ENCODE data around the gene UGT2A3.
"Not testable (repeated sequence)": the region's sequence is repeated elsewhere in the genome, so short reads cannot be mapped to it uniquely, and the experiment has no call there.

The UGT2A3 gene

DNA sequence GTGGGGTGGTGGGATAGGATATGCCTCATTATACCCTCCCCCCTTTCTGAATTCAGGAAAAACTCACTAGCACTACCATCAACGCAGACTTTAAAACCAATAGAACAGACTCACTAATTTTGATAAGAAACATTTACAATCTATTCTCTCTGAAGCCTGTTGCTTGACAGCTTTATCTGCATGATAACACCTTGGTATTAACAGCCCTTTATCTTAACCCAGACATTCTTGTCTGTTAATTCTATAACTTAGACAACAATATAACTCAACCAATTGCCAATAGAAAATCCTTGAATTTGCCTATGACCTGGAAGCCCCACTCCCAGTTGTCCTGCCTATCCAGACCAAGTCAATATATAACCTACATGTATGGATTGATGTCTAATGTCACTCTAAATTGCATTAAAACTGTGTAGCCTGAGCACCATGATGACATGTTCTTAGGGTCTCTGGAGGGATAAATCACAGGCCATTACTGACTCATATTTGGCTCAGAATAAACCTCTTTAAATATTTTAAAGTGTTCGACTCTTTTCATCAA, 1.5 kb upstream of the UGT2A3 start:
- no peak overlapping the region for H3K27ac ChIP-seq (ENCODE audit: low read length)

DNA sequence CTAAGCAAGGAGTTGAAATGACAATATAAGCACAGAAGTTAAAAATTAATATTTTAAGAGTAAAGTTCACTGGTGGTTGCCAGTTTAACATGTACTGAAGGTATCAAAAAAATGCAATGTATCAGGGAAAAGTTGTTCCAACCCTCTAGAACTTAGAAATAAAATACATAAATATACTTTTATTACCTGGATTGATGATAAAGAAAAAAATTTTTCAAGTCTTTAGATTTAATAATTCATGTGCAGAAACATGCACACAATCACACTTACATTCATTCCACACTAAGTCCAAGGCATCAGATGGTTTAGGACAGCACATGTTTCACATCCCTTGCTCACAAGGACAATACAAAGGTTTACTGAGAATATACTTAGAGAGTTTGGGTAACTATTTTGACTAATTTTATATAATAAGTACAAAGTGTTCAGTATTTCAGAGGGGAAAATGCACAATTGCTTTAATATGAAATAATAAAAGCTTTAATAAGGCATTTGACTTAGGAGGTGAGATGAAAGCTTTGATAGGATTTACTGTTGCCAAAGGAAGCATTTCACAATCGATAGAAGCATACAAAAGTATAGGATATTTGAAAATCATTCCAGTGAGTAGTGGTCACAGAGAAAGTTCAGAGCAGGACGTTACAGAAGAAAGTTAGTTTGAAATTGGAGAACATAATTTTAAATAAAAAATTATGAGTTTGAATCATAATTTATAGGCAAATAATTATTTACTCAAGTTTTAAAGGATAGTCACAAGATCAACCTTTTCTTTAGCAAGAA, 392 bp upstream of the UGT2A3 start:
- no peaks in the 10 kb centered on the region for H3K27me3 ChIP-seq (ENCODE audit: low read depth, low read length)
- H3K4me1 ChIP-seq (ENCODE audit: control insufficient read depth in 1 of 2, insufficient read depth in 2 of 2, low read length in 2 of 2) = no peaks in the 10 kb centered on the region
- H3K4me3 ChIP-seq (ENCODE audit: low read depth in 1 of 2, low read length in 2 of 2) = no peak overlapping the region
- H3K36me3 ChIP-seq (ENCODE audit: control insufficient read depth in 1 of 2, insufficient read depth in 2 of 2, low read length in 2 of 2) = no peaks in the 10 kb centered on the region
- no peak overlapping the region for H3K27ac ChIP-seq (ENCODE audit: low read length)
- H3K9me3 ChIP-seq (ENCODE audit: control insufficient read depth in 1 of 2, low read length in 2 of 2) = no peaks in the 10 kb centered on the region

More for the DNA sequence above, 1.5 kb upstream of the UGT2A3 start:
- Histone ChIP-seq H3K27me3 (ENCODE audit: low read depth, low read length) (no peaks in the 10 kb centered on the region), H3K4me1 (ENCODE audit: control insufficient read depth in 1 of 2, insufficient read depth in 2 of 2, low read length in 2 of 2) (no peaks in the 10 kb centered on the region), H3K9me3 (ENCODE audit: control insufficient read depth in 1 of 2, low read length in 2 of 2) (no peaks in the 10 kb centered on the region), H3K4me3 (ENCODE audit: low read depth in 1 of 2, low read length in 2 of 2) (no peak overlapping the region), H3K36me3 (ENCODE audit: control insufficient read depth in 1 of 2, insufficient read depth in 2 of 2, low read length in 2 of 2) (no peaks in the 10 kb centered on the region)

DNA sequence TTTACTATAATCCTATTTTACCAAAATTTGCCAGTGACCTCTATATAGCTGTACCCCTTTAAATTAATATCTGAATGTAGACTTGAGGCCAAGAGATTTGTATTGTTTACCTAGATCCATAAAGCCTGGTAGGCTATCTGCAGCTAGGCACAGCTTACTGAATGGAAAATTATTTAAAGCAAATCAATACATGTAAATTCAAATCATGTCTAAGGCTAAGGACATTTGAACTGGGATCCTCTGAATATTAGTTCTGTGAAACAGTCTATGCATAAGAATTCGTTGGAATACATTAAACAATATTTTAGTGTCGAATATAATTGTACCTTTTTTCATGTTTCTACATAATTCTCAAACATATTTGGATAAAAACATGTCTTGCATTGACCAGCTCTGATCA, 1.6 kb downstream of the UGT2A3 start:
- peak overlapping the region in 1 of 2 donors; percentile 43 for H3K4me3 ChIP-seq (ENCODE audit: low read depth in 1 of 2, low read length in 2 of 2)

DNA sequence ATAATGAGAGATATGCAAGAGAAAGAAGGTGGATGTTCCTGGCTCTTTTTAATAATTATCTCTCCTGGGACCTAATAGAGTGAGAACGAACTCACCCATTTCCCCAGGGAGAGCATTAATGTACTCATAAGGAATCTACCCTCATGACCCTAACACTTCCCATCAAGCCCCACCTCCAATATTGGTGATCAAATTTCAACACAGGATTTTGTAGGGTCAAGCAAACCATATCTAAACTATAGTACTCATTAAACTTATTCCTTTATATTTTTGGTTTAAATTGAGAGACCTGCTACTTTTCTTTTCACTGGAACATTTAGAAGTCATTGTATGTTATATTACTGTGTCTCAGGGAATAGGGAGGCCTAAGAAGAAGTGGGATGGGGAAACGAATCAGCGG, 2.6 kb downstream of the UGT2A3 start:
- Histone ChIP-seq H3K36me3 (ENCODE audit: control insufficient read depth in 1 of 2, insufficient read depth in 2 of 2, low read length in 2 of 2) (no peaks in the 10 kb centered on the region), H3K9me3 (ENCODE audit: control insufficient read depth in 1 of 2, low read length in 2 of 2) (no peaks in the 10 kb centered on the region), H3K4me1 (ENCODE audit: control insufficient read depth in 1 of 2, insufficient read depth in 2 of 2, low read length in 2 of 2) (no peaks in the 10 kb centered on the region), H3K27ac (ENCODE audit: low read length) (no peak overlapping the region), H3K27me3 (ENCODE audit: low read depth, low read length) (no peaks in the 10 kb centered on the region), H3K4me3 (ENCODE audit: low read depth in 1 of 2, low read length in 2 of 2) (peak overlapping the region in 1 of 2 donors; percentile 42)

More for the DNA sequence above, 1.6 kb downstream of the UGT2A3 start:
- H3K9me3 ChIP-seq (ENCODE audit: control insufficient read depth in 1 of 2, low read length in 2 of 2) = no peaks in the 10 kb centered on the region
- H3K27ac ChIP-seq (ENCODE audit: low read length) = peak overlapping the region; percentile 62
- no peaks in the 10 kb centered on the region for H3K4me1 ChIP-seq (ENCODE audit: control insufficient read depth in 1 of 2, insufficient read depth in 2 of 2, low read length in 2 of 2)
- H3K27me3 ChIP-seq (ENCODE audit: low read depth, low read length) = no peaks in the 10 kb centered on the region
- no peaks in the 10 kb centered on the region for H3K36me3 ChIP-seq (ENCODE audit: control insufficient read depth in 1 of 2, insufficient read depth in 2 of 2, low read length in 2 of 2)

DNA sequence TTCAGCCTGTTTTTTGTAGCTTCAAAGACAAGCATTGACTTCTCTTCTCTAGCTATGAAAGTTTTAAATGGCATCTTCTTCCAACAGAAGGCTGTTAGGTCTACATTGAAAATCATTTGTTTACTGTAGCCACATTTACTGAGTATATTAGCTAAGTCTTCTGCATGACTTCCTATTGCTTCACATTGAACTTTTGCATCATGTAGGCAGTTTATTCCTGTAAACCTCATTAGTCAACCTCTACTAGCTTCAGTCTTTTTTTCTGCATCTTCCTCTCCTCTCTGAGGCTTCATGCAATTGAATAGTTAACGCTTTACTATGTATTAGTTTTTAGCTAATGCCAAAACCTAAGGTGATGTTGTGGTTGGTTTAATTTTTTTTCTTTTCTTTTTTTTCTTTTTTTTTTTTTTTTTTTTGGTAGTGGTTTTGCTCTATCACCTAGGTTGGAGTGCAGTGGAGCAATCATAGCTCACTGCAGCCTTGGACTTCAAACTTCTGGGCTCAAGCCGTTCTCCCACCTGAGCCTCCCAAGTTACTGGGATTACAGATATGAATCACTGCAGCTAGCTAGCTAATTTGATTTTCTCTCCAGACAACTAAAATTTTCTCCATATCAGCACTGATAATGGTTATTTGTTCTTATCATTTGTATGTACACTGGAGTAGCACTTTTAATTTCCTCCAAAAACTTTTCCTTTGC, 3.4 kb downstream of the UGT2A3 start:
- Histone ChIP-seq H3K36me3 (ENCODE audit: control insufficient read depth in 1 of 2, insufficient read depth in 2 of 2, low read length in 2 of 2) (no peaks in the 10 kb centered on the region), H3K27me3 (ENCODE audit: low read depth, low read length) (no peaks in the 10 kb centered on the region), H3K4me3 (ENCODE audit: low read depth in 1 of 2, low read length in 2 of 2) (peak overlapping the region in 1 of 2 donors; percentile 42), H3K27ac (ENCODE audit: low read length) (no peak overlapping the region), H3K4me1 (ENCODE audit: control insufficient read depth in 1 of 2, insufficient read depth in 2 of 2, low read length in 2 of 2) (no peaks in the 10 kb centered on the region), H3K9me3 (ENCODE audit: control insufficient read depth in 1 of 2, low read length in 2 of 2) (no peaks in the 10 kb centered on the region)

DNA sequence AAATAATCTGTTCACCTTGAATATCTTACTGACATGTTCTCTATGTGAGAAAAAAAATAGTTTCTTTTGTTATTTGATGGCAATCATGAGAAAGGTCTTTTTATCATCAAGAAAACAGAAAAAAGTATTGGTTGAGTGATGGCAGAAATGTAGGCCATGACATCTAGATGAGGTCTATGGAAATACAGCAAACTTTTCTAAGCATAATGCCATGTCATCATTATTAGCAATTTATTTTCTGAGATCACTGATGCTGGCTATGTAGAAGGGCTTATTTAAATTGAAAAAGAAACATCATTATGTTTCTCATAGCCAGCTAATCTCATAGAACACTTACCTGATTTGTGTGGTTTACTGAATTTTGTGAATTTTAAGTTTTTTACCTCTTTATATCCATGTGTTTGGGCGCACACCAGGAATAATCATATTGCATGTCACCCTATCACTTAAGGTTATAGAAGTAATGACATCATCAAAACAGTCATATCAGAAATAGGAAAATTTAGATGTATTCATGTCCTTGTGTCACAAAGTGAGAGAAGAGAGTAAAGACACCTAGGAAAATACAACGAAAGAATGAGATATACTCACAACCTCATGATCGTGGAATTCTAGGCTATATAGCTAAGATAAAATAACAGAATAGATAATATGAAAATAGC, 22.4 kb downstream of the UGT2A3 start:
- H3K27me3 ChIP-seq (ENCODE audit: low read depth, low read length) = no peaks in the 10 kb centered on the region
- peaks cover 0 to 4% of the 10 kb centered on the region in 2 donors for H3K9me3 ChIP-seq (ENCODE audit: control insufficient read depth in 1 of 2, low read length in 2 of 2)
- no peaks in the 10 kb centered on the region for H3K4me1 ChIP-seq (ENCODE audit: control insufficient read depth in 1 of 2, insufficient read depth in 2 of 2, low read length in 2 of 2)
- no peaks in the 10 kb centered on the region for H3K36me3 ChIP-seq (ENCODE audit: control insufficient read depth in 1 of 2, insufficient read depth in 2 of 2, low read length in 2 of 2)
- no peak overlapping the region for H3K4me3 ChIP-seq (ENCODE audit: low read depth in 1 of 2, low read length in 2 of 2)
- no peak overlapping the region for H3K27ac ChIP-seq (ENCODE audit: low read length)

DNA sequence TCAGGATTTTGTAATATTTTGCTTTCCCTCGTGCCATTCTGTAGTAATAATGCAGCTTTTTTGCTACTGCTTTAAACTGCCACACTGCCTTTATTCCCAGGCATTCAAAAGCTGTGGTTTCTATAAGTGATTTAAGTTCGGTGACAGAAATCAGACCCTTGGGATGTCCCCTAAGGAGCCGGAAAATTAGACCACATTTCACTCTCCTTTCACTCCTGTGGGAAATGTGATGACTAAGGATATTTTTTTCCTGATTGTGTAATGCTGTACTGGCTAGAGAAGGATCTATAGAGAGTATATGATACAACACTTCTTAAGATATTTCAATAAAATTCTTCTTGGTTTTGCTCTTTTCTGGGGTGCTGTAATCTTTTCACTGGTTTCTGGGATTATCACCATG, 24.4 kb downstream of the UGT2A3 start:
- H3K27ac ChIP-seq (ENCODE audit: low read length) = no peak overlapping the region
- H3K4me1 ChIP-seq (ENCODE audit: control insufficient read depth in 1 of 2, insufficient read depth in 2 of 2, low read length in 2 of 2) = no peaks in the 10 kb centered on the region
- no peaks in the 10 kb centered on the region for H3K36me3 ChIP-seq (ENCODE audit: control insufficient read depth in 1 of 2, insufficient read depth in 2 of 2, low read length in 2 of 2)
- no peaks in the 10 kb centered on the region for H3K27me3 ChIP-seq (ENCODE audit: low read depth, low read length)
- H3K4me3 ChIP-seq (ENCODE audit: low read depth in 1 of 2, low read length in 2 of 2) = no peak overlapping the region
- peaks cover 0 to 4% of the 10 kb centered on the region in 2 donors for H3K9me3 ChIP-seq (ENCODE audit: control insufficient read depth in 1 of 2, low read length in 2 of 2)

DNA sequence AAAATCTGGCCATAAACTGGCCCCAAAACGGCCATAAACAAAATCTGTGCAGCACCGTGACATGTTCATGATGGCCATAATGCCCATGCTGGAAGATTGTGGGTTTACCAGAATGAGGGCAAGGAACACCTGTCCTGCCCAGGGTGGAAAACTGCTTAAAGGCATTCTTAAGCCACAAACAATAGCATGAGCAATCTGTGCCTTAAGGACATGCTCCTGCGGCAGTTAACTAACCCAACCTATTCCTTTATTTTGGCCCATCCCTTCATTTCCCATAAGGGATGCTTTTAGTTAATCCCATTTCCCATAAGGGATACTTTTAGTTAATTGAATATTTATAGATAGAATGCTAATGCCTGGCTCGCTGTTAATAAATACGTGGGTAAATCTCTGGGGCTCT, 29.4 kb downstream of the UGT2A3 start:
- H3K27ac ChIP-seq (ENCODE audit: low read length); H3K36me3 ChIP-seq (ENCODE audit: control insufficient read depth in 1 of 2, insufficient read depth in 2 of 2, low read length in 2 of 2); H3K9me3 ChIP-seq (ENCODE audit: control insufficient read depth in 1 of 2, low read length in 2 of 2); H3K4me1 ChIP-seq (ENCODE audit: control insufficient read depth in 1 of 2, insufficient read depth in 2 of 2, low read length in 2 of 2); H3K27me3 ChIP-seq (ENCODE audit: low read depth, low read length); H3K4me3 ChIP-seq (ENCODE audit: low read depth in 1 of 2, low read length in 2 of 2): not testable (repeated sequence)

DNA sequence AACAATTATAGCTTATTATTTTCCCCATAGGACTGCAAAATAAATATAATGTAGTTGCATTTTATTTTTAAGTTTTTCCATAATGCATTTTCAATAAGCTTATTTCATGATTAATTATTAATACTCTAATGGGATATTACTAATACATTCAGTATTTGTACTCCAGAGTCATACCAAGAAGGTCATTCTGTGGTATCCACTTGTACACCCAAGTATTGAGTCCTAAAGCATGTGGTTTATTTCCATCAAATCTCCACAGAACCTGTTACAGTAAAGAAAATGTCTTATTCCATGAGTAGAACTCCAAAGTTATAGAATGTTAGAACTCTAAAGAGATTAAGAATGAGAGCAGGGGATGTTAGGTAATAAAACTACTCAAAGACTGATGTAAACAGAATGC, 30.6 kb downstream of the UGT2A3 start:
- Histone ChIP-seq H3K36me3 (ENCODE audit: control insufficient read depth in 1 of 2, insufficient read depth in 2 of 2, low read length in 2 of 2) (no peaks in the 10 kb centered on the region), H3K27ac (ENCODE audit: low read length) (no peak overlapping the region), H3K9me3 (ENCODE audit: control insufficient read depth in 1 of 2, low read length in 2 of 2) (no peaks in the 10 kb centered on the region), H3K4me3 (ENCODE audit: low read depth in 1 of 2, low read length in 2 of 2) (no peak overlapping the region), H3K4me1 (ENCODE audit: control insufficient read depth in 1 of 2, insufficient read depth in 2 of 2, low read length in 2 of 2) (no peaks in the 10 kb centered on the region), H3K27me3 (ENCODE audit: low read depth, low read length) (no peaks in the 10 kb centered on the region)

DNA sequence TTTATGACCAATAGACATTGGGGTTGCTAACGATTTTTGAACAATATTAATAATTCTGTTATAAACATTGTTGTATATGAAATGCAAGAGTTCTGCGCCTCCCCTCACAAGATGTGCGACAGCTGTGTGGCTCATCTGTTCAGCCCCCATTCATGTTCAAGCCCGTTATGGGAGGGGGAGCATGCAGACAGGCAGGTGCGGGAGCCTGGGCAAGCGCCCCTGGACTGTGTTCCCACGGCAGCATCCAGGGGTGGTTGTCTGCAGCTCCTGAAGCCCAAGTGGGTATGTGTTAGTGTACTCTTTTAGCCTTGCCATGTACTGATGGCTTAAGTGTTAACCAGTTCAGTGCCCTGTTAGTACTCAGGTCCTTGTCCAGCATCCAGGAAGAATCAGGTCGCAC, 34.6 kb downstream of the UGT2A3 start:
- Histone ChIP-seq H3K36me3 (ENCODE audit: control insufficient read depth in 1 of 2, insufficient read depth in 2 of 2, low read length in 2 of 2) (no peaks in the 10 kb centered on the region), H3K27me3 (ENCODE audit: low read depth, low read length) (no peaks in the 10 kb centered on the region), H3K27ac (ENCODE audit: low read length) (no peak overlapping the region), H3K9me3 (ENCODE audit: control insufficient read depth in 1 of 2, low read length in 2 of 2) (no peaks in the 10 kb centered on the region), H3K4me1 (ENCODE audit: control insufficient read depth in 1 of 2, insufficient read depth in 2 of 2, low read length in 2 of 2) (no peaks in the 10 kb centered on the region), H3K4me3 (ENCODE audit: low read depth in 1 of 2, low read length in 2 of 2) (no peak overlapping the region)

DNA sequence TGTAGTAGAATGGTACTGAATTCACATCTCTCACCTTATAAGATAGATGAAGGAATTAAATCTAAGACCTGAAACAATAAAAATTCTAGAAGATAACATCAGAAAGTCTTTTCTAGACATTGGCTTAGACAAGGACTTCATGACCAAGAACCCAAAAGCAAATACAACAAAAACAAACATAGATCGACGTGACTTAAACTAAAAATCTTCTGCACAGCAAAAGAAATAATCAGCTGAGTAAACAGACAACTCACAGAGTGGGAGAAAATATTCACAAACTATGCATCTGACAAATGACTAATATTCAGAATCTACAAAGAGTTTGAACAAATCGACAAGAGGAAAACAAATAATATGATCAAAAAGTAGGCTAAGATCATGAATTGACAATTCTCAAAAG, 38.8 kb downstream of the UGT2A3 start:
- H3K36me3 ChIP-seq (ENCODE audit: control insufficient read depth in 1 of 2, insufficient read depth in 2 of 2, low read length in 2 of 2) = no peaks in the 10 kb centered on the region
- no peaks in the 10 kb centered on the region for H3K27me3 ChIP-seq (ENCODE audit: low read depth, low read length)
- no peak overlapping the region for H3K4me3 ChIP-seq (ENCODE audit: low read depth in 1 of 2, low read length in 2 of 2)
- H3K9me3 ChIP-seq (ENCODE audit: control insufficient read depth in 1 of 2, low read length in 2 of 2) = no peaks in the 10 kb centered on the region
- H3K27ac ChIP-seq (ENCODE audit: low read length) = no peak overlapping the region
- H3K4me1 ChIP-seq (ENCODE audit: control insufficient read depth in 1 of 2, insufficient read depth in 2 of 2, low read length in 2 of 2) = no peaks in the 10 kb centered on the region
